Suprapubic skin (tissue), 4 donors: ENCODE data around the gene ARHGAP4.

ENCODE experiments used
- CTCF ChIP-seq, 2 donors: fragments of 200-600 bp in 1 of 2; fragments of 450-650 bp in 1 of 2; sonication (generic) in 1 of 2; IDR thresholded peaks; one replicate each; pipeline ENCODE4 v1.5.1; 2016 to 2019; ENCODE audit warnings: antibody characterized with exemption in 2 of 2, mild to moderate bottlenecking in 1 of 2, moderate library complexity in 1 of 2
- EP300 ChIP-seq: sonication (generic); formaldehyde crosslinking; IDR thresholded peaks from one replicate; pipeline ENCODE4 v1.6.1; 2017; ENCODE audit warnings: antibody characterized with exemption
- POLR2A ChIP-seq, 2 donors: fragments of 450-650 bp; IDR thresholded peaks; one replicate each; pipeline ENCODE4 v1.6.1; 2017; ENCODE audit warnings: antibody characterized with exemption in 2 of 2, mild to moderate bottlenecking in 2 of 2, moderate library complexity in 2 of 2
- POLR2AphosphoS5 ChIP-seq, 3 donors: sonication (generic); formaldehyde crosslinking; IDR thresholded peaks; one replicate each; pipeline ENCODE4 v1.6.1; 2017; ENCODE audit warnings: antibody characterized with exemption in 3 of 3

GRCh38 chrX:153960786-153961185 lies 34.7 kb upstream of the ARHGAP4 start:
- TF ChIP-seq CTCF (IDR thresholded peaks at IDR 0.05) (no peak), POLR2AphosphoS5 (IDR thresholded peaks at IDR 0.05) (no peak), POLR2A (IDR thresholded peaks at IDR 0.05) (no peak), EP300 (no peak)
